Measurements from ENCODE around the gene SLC35B4.
A peak's percentile ranks its signal among the peaks of the same experiment; 100 is the strongest.

The SLC35B4 gene

GRCh38 chr7:134316539-134317344 lies at the start of gene SLC35B4:
Gene SLC35B4, minus strand, starts transcription at chr7:134316930. Its CDS starts 179 bp downstream, at chr7:134316751.
- FAIRE-seq, result peak; percentile 93

- FAIRE-seq, result no peak
These were observed 49.8 kb upstream of the SLC35B4 start for GRCh38 chr7:134366481-134366880.

- no peak for FAIRE-seq
These were observed 48.8 kb upstream of the SLC35B4 start for GRCh38 chr7:134365341-134366054.

- FAIRE-seq, result no peak
These were observed 47.9 kb upstream of the SLC35B4 start for GRCh38 chr7:134364619-134365037.

- no peak for FAIRE-seq
These were observed 46.1 kb upstream of the SLC35B4 start for GRCh38 chr7:134362587-134363483.

- no peak for FAIRE-seq
These were observed 43.2 kb upstream of the SLC35B4 start for GRCh38 chr7:134359787-134360432.

GRCh38 chr7:134357486-134357885 lies 40.8 kb upstream of the SLC35B4 start:
- no peak for FAIRE-seq

- no peak for FAIRE-seq
These were observed 39.7 kb upstream of the SLC35B4 start for GRCh38 chr7:134356421-134356936.

GRCh38 chr7:134355927-134356326 lies 39.2 kb upstream of the SLC35B4 start:
- FAIRE-seq, result no peak

- no peak for FAIRE-seq
These were observed 38.3 kb upstream of the SLC35B4 start for GRCh38 chr7:134355004-134355525.

- no peak for FAIRE-seq
These were observed 36.7 kb upstream of the SLC35B4 start for GRCh38 chr7:134353411-134353810.

GRCh38 chr7:134351424-134351823 lies 34.7 kb upstream of the SLC35B4 start:
- FAIRE-seq, result no peak

- FAIRE-seq, result no peak
These were observed 34.0 kb upstream of the SLC35B4 start for GRCh38 chr7:134350709-134351108.

- no peak for FAIRE-seq
These were observed 30.8 kb upstream of the SLC35B4 start for GRCh38 chr7:134347567-134347966.

- FAIRE-seq, result no peak
These were observed 27.1 kb upstream of the SLC35B4 start for GRCh38 chr7:134343796-134344195.

- FAIRE-seq, result no peak
These were observed 26.4 kb upstream of the SLC35B4 start for GRCh38 chr7:134343136-134343535.

GRCh38 chr7:134339475-134339874 lies 22.7 kb upstream of the SLC35B4 start:
- no peak for FAIRE-seq

GRCh38 chr7:134337980-134338379 lies 21.2 kb upstream of the SLC35B4 start:
- no peak for FAIRE-seq

GRCh38 chr7:134334408-134334807 lies 17.7 kb upstream of the SLC35B4 start:
- no peak for FAIRE-seq

GRCh38 chr7:134333943-134334342 lies 17.2 kb upstream of the SLC35B4 start:
- no peak for FAIRE-seq

- FAIRE-seq, result no peak
These were observed 16.2 kb upstream of the SLC35B4 start for GRCh38 chr7:134332892-134333291.

- no peak for FAIRE-seq
These were observed 14.7 kb upstream of the SLC35B4 start for GRCh38 chr7:134331393-134331792.

All from TTC549 (cell line).